Measurements from ENCODE around the gene PARD3B.
"Not testable (repeated sequence)": the region's sequence is repeated elsewhere in the genome, so short reads cannot be mapped to it uniquely, and the experiment has no call there.

PARD3B gene

DNA sequence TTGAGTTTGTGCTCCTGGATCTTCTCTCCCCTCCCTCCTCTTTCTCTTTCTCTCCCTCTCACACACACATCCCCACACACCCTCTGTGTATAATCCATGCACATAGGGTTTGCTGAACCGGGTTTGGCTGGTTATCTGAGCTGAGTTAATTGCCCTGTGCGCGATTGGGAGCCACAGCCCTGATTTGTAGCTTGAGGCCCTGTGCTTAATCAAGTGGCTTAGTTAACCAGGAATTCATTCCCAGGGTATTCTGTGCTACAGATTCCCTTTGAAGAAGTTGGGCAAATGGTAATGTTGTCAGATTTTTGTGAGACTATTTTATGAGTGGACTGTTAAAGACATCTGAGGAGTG is 6.2 kb downstream of the PARD3B start:
- DNase-seq (ENCODE audit: low spot score in 2 of 2) (no peak), ATAC-seq (replicated peaks; ENCODE audit: extremely low read depth, poor library complexity, severe bottlenecking) (no peak)
- Mint-ChIP-seq H3K9me3 (no peaks in the 10 kb centered on the region), H3K36me3 (ENCODE audit: insufficient read depth) (no peaks in the 10 kb centered on the region), H3K27me3 (peaks cover 32% of the 10 kb centered on the region), H3K4me1 (no peaks in the 10 kb centered on the region), H3K4me3 (no peak overlapping the region), H3K27ac (ENCODE audit: low read depth) (no peak overlapping the region)

DNA sequence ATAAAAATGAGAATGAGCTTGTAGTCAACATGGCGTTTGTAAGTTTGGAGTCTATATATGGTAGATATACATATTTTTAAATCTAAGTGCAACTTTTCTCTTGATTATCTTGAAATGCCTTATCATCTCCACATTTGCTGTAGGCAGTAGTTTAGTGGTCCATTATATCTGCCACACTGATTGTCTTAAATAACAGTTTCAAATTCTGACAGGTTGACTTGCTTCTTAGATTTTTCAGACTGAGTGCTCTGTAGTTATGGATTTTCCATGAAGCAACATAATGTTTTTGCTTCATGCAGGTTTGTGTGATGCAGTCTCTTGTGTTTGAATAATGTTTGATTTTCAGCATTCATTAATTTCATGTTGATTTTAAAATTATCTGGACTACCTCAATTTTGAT is 12.3 kb downstream of the PARD3B start:
- H3K27me3 Mint-ChIP-seq: peaks cover 35% of the 10 kb centered on the region
- ATAC-seq (replicated peaks; ENCODE audit: extremely low read depth, poor library complexity, severe bottlenecking) (no peak), DNase-seq (ENCODE audit: low spot score in 2 of 2) (no peak)
- no peaks in the 10 kb centered on the region for H3K4me1 Mint-ChIP-seq
- H3K4me3 Mint-ChIP-seq: no peak overlapping the region
- no peak overlapping the region for H3K27ac Mint-ChIP-seq (ENCODE audit: low read depth)
- H3K9me3 Mint-ChIP-seq: peaks cover 6% of the 10 kb centered on the region
- no peaks in the 10 kb centered on the region for H3K36me3 Mint-ChIP-seq (ENCODE audit: insufficient read depth)

DNA sequence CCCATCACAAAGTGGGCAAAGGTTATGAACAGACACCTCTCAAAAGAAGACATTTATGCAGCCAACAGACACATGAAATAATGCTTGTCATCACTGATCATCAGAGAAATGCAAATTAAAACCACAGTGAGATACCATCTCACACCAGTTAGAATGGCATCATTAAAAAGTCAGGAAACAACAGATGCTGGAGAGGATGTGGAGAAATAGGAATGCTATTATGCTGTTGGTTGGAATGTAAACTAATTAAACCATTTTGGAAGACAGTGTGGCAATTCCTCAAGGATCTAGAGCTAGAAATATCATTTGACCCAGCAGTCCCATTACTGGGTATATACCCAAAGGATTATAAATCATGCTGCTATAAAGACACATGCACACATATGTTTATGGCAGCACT is 14.1 kb downstream of the PARD3B start:
- not testable (repeated sequence) for H3K4me3 Mint-ChIP-seq; DNase-seq (ENCODE audit: low spot score in 2 of 2); H3K27ac Mint-ChIP-seq (ENCODE audit: low read depth); H3K36me3 Mint-ChIP-seq (ENCODE audit: insufficient read depth); ATAC-seq (replicated peaks; ENCODE audit: extremely low read depth, poor library complexity, severe bottlenecking); H3K4me1 Mint-ChIP-seq; H3K9me3 Mint-ChIP-seq
- H3K27me3 Mint-ChIP-seq: peaks cover 28% of the 10 kb centered on the region

DNA sequence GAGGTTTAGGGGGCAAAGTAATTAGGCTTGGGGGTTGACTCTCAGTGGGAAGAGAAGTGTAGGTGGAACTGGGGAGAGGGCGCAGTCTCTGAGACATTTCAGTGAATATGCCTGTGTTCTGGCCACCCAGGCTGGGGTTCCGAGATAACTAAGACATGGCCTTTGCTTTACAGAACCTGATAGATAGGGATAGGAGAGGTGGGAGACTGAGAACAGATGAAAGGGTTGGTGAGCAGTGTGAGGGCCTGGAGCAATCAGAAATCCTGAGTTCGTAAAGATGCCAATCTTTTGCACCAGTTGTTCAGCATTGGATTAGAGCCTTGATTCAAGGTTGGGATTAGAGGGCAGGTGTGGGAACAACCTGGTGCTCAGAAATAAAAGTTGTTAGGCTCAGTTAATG is 15.6 kb downstream of the PARD3B start:
- Mint-ChIP-seq H3K27ac (ENCODE audit: low read depth) (no peak overlapping the region), H3K4me3 (no peak overlapping the region), H3K9me3 (peaks cover 6% of the 10 kb centered on the region), H3K27me3 (peaks cover 18% of the 10 kb centered on the region), H3K4me1 (no peaks in the 10 kb centered on the region), H3K36me3 (ENCODE audit: insufficient read depth) (no peaks in the 10 kb centered on the region)
- ATAC-seq (replicated peaks; ENCODE audit: extremely low read depth, poor library complexity, severe bottlenecking) (no peak), DNase-seq (ENCODE audit: low spot score in 2 of 2) (no peak)

DNA sequence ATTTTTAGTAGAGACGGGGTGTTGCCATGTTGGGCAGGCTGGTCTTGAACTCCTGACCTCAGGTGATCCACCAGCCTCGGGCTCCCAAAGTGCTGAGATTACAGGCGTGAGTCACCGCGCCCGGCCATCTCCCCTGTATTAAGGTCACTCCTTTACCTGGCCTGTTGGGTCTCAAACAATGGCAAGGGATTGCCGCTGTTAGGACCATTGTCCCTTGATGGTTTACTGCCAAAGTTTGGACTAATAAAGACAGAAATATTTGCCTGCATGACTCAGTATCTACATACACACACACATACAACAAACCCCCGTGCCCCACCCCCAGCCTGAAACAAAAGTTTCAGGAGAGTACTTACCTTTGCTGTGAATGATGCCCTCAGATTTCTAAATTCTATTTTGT is 16.5 kb downstream of the PARD3B start:
- Mint-ChIP-seq H3K27me3 (peaks cover 11% of the 10 kb centered on the region), H3K4me3 (no peak overlapping the region), H3K9me3 (peaks cover 6% of the 10 kb centered on the region), H3K27ac (ENCODE audit: low read depth) (no peak overlapping the region), H3K4me1 (no peaks in the 10 kb centered on the region), H3K36me3 (ENCODE audit: insufficient read depth) (no peaks in the 10 kb centered on the region)
- no peak for DNase-seq (ENCODE audit: low spot score in 2 of 2)
- no peak for ATAC-seq (replicated peaks; ENCODE audit: extremely low read depth, poor library complexity, severe bottlenecking)

DNA sequence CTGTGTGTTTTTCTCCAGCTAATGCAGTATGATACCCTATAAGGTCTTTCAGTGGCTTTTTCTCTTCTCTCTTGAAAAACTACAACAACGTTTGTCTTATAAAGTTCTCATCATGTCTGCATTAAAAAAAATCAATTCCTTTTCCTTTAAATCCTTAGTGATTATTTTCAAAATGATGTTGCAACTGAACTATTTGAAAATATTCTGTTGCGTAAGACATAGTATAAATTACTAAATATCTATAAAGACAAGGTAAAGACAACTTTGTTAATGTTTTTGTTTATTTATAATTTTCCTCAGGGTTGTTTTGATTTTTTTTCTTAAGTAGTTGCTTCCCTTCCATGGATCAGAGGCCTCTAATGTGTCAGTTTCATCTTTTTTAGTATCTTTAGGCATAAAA is 21.2 kb downstream of the PARD3B start:
- DNase-seq (ENCODE audit: low spot score in 2 of 2): no peak
- H3K27ac Mint-ChIP-seq (ENCODE audit: low read depth): no peak overlapping the region
- peaks cover 7% of the 10 kb centered on the region for H3K27me3 Mint-ChIP-seq
- H3K36me3 Mint-ChIP-seq (ENCODE audit: insufficient read depth): peaks cover 2% of the 10 kb centered on the region
- no peak for ATAC-seq (replicated peaks; ENCODE audit: extremely low read depth, poor library complexity, severe bottlenecking)
- H3K4me3 Mint-ChIP-seq: no peak overlapping the region
- no peaks in the 10 kb centered on the region for H3K9me3 Mint-ChIP-seq
- H3K4me1 Mint-ChIP-seq: no peaks in the 10 kb centered on the region

DNA sequence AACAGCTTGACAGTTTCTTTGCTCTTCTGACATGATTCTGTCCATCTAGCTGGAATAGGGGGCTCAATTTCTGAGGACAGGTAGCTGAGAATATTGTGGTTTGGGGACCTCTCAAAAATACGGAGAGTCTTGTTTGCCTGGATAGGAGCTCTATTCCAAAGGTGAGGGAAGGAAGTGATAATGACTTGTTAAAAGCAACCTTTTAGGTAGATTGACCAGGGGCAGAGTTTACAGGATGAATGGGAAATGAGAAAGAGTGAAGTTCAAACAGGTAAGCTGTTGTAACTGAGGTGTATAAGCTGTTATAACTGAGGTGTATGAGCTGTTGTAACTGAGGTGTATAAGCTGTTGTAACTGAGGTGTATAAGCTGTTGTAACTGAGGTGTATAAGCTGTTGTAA is 25.1 kb downstream of the PARD3B start:
- H3K36me3 Mint-ChIP-seq (ENCODE audit: insufficient read depth): peaks cover 2% of the 10 kb centered on the region
- DNase-seq (ENCODE audit: low spot score in 2 of 2): no peak
- H3K27me3 Mint-ChIP-seq: peaks cover 7% of the 10 kb centered on the region
- no peaks in the 10 kb centered on the region for H3K9me3 Mint-ChIP-seq
- no peak for ATAC-seq (replicated peaks; ENCODE audit: extremely low read depth, poor library complexity, severe bottlenecking)
- no peak overlapping the region for H3K27ac Mint-ChIP-seq (ENCODE audit: low read depth)
- H3K4me1 Mint-ChIP-seq: no peaks in the 10 kb centered on the region
- H3K4me3 Mint-ChIP-seq: no peak overlapping the region

DNA sequence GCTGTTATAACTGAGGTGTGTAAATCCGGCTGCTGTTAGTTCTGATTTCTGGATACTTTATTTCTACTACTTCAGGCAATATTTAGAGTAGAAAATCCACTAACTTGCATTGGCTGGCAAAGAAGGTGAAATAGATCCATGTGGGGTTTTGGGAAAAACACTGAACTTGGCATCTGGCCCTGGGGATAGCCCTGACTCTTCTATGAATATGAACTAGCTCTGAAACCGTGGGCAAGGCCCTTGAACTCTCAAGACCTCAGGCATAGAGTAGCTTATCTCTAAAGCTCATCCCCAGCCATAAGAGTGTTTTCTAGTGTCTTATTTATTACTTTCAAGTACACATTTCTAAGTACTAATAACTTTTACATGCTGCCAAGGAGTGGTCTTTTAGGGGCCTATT is 25.8 kb downstream of the PARD3B start:
- Mint-ChIP-seq H3K27me3 (peaks cover 7% of the 10 kb centered on the region), H3K4me3 (no peak overlapping the region), H3K9me3 (no peaks in the 10 kb centered on the region), H3K36me3 (ENCODE audit: insufficient read depth) (peaks cover 2% of the 10 kb centered on the region), H3K27ac (ENCODE audit: low read depth) (no peak overlapping the region), H3K4me1 (no peaks in the 10 kb centered on the region)
- ATAC-seq (replicated peaks; ENCODE audit: extremely low read depth, poor library complexity, severe bottlenecking) (no peak), DNase-seq (ENCODE audit: low spot score in 2 of 2) (no peak)

DNA sequence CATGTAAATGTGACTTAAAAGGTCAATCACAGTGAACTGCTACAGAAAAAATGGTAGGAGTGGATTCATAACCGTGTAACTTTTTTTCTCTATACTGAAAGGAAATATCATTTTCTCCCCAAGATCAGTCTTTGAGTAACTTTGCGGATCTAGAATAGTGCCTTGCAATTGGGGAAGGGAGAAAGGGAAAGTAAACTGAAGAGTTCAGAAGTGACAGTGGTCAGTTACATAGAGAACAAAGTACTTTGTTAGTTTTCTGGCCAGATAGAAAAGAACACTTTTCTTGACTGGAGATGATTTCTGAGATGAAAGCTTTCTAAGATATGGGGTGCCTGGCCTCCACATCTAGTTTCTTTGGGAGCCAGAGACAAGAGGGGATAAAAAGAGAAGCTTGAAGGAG is 26.6 kb downstream of the PARD3B start:
- ATAC-seq (replicated peaks; ENCODE audit: extremely low read depth, poor library complexity, severe bottlenecking): no peak
- DNase-seq (ENCODE audit: low spot score in 2 of 2): no peak
- Mint-ChIP-seq H3K27me3 (peaks cover 4% of the 10 kb centered on the region), H3K27ac (ENCODE audit: low read depth) (no peak overlapping the region), H3K36me3 (ENCODE audit: insufficient read depth) (peaks cover 2% of the 10 kb centered on the region), H3K9me3 (no peaks in the 10 kb centered on the region), H3K4me3 (no peak overlapping the region), H3K4me1 (no peaks in the 10 kb centered on the region)

DNA sequence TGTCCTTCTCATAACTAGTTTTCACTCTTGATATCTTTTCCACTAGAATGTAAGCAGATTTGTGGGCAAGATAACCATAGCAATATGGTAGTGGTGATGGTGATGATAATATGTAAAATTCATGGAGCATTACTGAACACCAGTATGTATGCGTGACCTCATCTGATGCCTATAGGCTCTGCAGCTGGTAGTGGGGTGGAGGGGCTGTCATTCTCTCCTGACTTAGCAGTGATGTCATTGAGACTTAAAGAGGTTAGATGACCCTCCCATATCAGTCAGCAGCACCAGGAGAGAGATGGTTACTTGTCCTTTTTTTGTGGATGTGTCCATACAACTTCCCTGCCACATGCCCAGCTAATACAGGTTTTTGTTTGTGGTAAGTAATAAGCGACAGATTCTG is 27.9 kb downstream of the PARD3B start:
- Mint-ChIP-seq H3K36me3 (ENCODE audit: insufficient read depth) (peaks cover 2% of the 10 kb centered on the region), H3K4me1 (no peaks in the 10 kb centered on the region), H3K9me3 (no peaks in the 10 kb centered on the region), H3K4me3 (no peak overlapping the region), H3K27me3 (no peaks in the 10 kb centered on the region), H3K27ac (ENCODE audit: low read depth) (no peak overlapping the region)
- ATAC-seq (replicated peaks; ENCODE audit: extremely low read depth, poor library complexity, severe bottlenecking) (no peak), DNase-seq (ENCODE audit: low spot score in 2 of 2) (no peak)

DNA sequence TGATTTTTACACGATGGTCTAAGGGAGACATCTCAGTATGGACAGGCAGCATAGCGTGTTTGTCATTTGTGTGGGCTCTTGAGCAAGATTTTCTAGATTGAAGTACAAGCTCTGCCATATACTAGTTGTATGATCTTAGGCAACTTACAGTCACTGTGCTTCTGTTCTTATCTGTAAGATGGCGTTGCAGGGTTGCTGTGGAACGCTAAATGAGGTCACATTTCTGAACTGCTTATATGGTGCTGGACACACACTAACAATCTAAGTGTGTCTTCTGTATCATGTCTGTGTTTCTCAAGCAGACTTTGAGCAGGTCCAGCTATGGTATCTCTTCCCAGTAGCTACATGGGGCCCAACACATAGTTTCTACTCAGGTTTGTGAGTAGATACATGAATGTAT is 29.2 kb downstream of the PARD3B start:
- DNase-seq (ENCODE audit: low spot score in 2 of 2) (no peak), ATAC-seq (replicated peaks; ENCODE audit: extremely low read depth, poor library complexity, severe bottlenecking) (no peak)
- Mint-ChIP-seq H3K9me3 (peaks cover 5% of the 10 kb centered on the region), H3K4me1 (no peaks in the 10 kb centered on the region), H3K27me3 (peaks cover 9% of the 10 kb centered on the region), H3K36me3 (ENCODE audit: insufficient read depth) (no peaks in the 10 kb centered on the region), H3K4me3 (no peak overlapping the region), H3K27ac (ENCODE audit: low read depth) (no peak overlapping the region)

DNA sequence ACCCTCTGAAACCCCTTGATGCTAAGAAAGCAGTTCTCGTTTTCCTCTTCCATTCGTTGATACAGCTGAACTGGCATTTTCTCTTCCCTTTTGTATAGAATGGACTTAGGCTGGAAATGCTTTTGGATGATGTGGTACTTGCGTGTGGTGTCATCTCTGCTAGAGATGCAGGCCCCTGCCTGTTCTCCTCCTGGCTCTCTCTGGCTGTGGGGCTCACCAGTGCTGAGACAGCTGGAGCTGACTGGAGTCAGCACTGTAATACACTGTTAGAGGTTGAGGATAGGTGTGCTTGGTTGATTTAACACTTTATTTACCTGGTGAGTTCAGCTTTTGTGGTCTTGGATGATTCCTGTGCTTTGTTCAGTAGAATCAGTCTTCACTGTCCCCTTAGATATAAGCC is 30.2 kb downstream of the PARD3B start:
- H3K36me3 Mint-ChIP-seq (ENCODE audit: insufficient read depth): no peaks in the 10 kb centered on the region
- peaks cover 5% of the 10 kb centered on the region for H3K9me3 Mint-ChIP-seq
- no peak overlapping the region for H3K4me3 Mint-ChIP-seq
- no peaks in the 10 kb centered on the region for H3K4me1 Mint-ChIP-seq
- no peak overlapping the region for H3K27ac Mint-ChIP-seq (ENCODE audit: low read depth)
- ATAC-seq (replicated peaks; ENCODE audit: extremely low read depth, poor library complexity, severe bottlenecking) (no peak), DNase-seq (ENCODE audit: low spot score in 2 of 2) (no peak)
- H3K27me3 Mint-ChIP-seq: peaks cover 9% of the 10 kb centered on the region

DNA sequence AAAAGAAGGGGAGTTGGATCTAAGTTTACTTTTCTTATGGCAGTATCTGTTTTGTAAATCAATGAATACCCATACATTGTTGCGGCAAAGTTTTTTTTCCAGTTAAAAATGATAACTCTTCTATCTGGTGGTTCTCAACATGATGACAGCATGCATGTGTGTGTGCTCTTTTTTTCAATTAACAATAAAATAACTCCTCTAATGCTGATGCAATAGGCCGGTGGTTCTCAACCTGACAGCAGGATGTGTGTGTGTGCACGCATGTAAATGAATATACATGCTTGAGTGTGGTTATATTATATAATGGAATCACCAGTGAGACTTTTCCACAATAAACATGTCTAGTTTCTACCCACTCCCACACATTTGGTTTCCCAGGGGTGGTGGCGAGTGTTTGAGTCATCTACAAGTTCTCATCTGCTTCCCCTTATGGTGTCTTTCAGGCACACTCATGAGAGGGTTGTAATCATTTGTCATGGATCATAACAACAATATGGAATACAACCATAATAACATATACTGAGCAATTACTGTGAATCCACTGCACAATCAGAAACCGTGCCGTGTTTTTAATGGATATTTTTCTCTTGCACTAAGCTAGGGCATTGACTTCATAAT is 31.2 kb downstream of the PARD3B start:
- ATAC-seq (replicated peaks; ENCODE audit: extremely low read depth, poor library complexity, severe bottlenecking): no peak

More for the DNA sequence above, 31.2 kb downstream of the PARD3B start:
- H3K9me3 Mint-ChIP-seq: peaks cover 5% of the 10 kb centered on the region
- H3K27ac Mint-ChIP-seq (ENCODE audit: low read depth): no peak overlapping the region
- no peak overlapping the region for H3K4me3 Mint-ChIP-seq
- no peaks in the 10 kb centered on the region for H3K36me3 Mint-ChIP-seq (ENCODE audit: insufficient read depth)
- no peaks in the 10 kb centered on the region for H3K4me1 Mint-ChIP-seq
- peaks cover 9% of the 10 kb centered on the region for H3K27me3 Mint-ChIP-seq
- no peak for DNase-seq (ENCODE audit: low spot score in 2 of 2)
